ENCODE results near the gene CYB561. TPM values are rescaled to one million over a fixed set of nuclear protein-coding genes. Genes with fewer than 3 reads are reported as not detected.

CYB561 gene
- total and polyA plus RNA-seq, 2 donors (not counting 3 experiments of a cell fraction or from before 2014, with no cell fraction given), result 34.9 to 71.1 TPM

DNA sequence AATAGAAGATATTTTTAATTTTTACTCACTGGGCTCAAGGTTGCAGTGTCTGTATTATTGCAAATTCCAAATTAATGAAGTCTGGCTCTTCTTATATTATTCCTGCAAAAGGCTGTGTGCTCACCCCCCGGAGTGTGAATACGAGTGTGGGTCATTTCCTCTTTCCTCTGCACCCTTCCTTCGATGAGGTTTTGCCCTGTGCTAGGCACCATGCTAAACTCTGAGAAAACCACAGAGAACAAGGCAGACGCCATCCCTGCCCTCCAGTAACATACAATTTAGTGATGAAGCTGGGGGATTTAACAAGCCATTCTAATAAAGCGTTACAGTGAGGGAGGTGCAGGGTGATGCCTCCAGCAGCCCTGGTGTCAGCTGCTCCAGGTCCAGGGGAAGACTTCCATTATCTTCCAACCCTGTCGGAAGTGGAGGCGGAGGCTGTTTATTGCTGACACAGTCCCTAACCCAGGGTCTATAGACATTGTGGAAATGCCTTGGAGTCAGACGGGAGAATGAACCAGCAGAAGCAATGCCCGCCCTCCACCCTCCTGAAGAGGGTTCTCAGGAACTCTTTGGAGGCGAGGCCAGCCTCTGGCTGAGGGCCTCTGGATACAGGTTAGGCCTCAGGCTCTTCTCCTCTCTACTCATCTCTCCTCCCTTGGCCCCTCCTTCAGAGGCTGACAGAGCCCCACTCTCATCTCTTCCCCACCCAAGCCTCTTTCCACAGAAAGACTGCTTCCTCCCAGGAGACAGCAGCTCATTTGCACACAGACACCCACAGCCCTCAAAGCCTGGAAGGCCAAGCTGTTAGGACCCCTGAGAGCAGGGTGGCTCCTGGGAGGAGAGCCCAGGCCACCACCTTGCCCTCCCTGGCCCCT, 28.7 kb upstream of the CYB561 start:
- peaks cover 31% of the 10 kb centered on the region for H3K4me1 ChIP-seq (ENCODE audit: control insufficient read depth, extremely low read depth, insufficient read depth, low read length)
- no peaks in the 10 kb centered on the region for H3K27me3 ChIP-seq (ENCODE audit: control insufficient read depth in 2 of 2, insufficient read depth in 2 of 2, low read length in 2 of 2)
- no peak for DNase-seq (ENCODE audit: low read depth, low spot score)
- H4K20me1 ChIP-seq (replicated peaks; ENCODE audit: control insufficient read depth, extremely low read depth, insufficient read depth, low read length), result no peaks in the 10 kb centered on the region
- dilution Hi-C loops (cut with MboI; ENCODE audit: extremely low pct_ligation_motif_present, low sequenced_read_pairs), result no loop called here
- FAIRE-seq, result no peak
- H3K9ac ChIP-seq (replicated peaks; ENCODE audit: extremely low read depth, insufficient read depth, low read length), result no peak overlapping the region
- ChIA-PET CTCF (interaction anchor here (0.6 to 11.1 kb wide), 4 partner anchors 29 to 137 kb away, joined by 3 to 540 read pairs (median 69); partner anchors contain the start of gene CYB561), POLR2A (interaction anchor here (2.0 kb wide), 1 partner anchor 28 kb away, joined by 7 read pairs; the partner anchor contains the start of gene CYB561)
- H3K4me2 ChIP-seq (ENCODE audit: insufficient read depth, low read length), result peak overlapping the region; percentile 34
- no peak overlapping the region for H2AFZ ChIP-seq (ENCODE audit: low read depth, low read length)
- no peaks in the 10 kb centered on the region for H3K79me2 ChIP-seq (ENCODE audit: control insufficient read depth, insufficient read depth, low read length)
- no peaks in the 10 kb centered on the region for H3K9me3 ChIP-seq (replicated peaks; ENCODE audit: control insufficient read depth, insufficient read depth, low read length)
- BruUV-seq (replicated peaks), result no TSS peak
- intact Hi-C loops (cut with micrococcal nuclease), result loop anchor here (1.0 to 2.0 kb wide), 2 partner anchors 14 to 25 kb away; no protein-coding TSS in a partner anchor
- H3K27ac ChIP-seq (ENCODE audit: insufficient read depth, low read depth, low read length), result peak overlapping the region; percentile 68
- H3K36me3 ChIP-seq (ENCODE audit: control insufficient read depth in 2 of 2, extremely low read depth in 1 of 2, insufficient read depth in 2 of 2, low read length in 2 of 2), result peaks cover 0 to 3% of the 10 kb centered on the region in 2 experiments
- H3K4me3 ChIP-seq (replicated peaks in 1 of 3; ENCODE audit: insufficient read depth in 1 of 3, low read depth in 1 of 3, low read length in 3 of 3), result no peak overlapping the region
- TF ChIP-seq POLR2A (IDR thresholded peaks at IDR 0.05; ENCODE audit: low read depth, low read length), result no peak
- no peak for TF ChIP-seq FOS (IDR thresholded peaks at IDR 0.05; ENCODE audit: borderline replicate concordance, insufficient read depth, low read length)
- TF ChIP-seq JUN (IDR thresholded peaks at IDR 0.05; ENCODE audit: borderline replicate concordance, insufficient read depth, insufficient read length, low read depth), result no peak
- no peak for TF ChIP-seq POLR2AphosphoS5 (IDR thresholded peaks at IDR 0.05; ENCODE audit: insufficient read depth, low read depth, low read length)
- TF ChIP-seq MYC (IDR thresholded peaks at IDR 0.05; ENCODE audit: low read depth, low read length), result no peak
- TF ChIP-seq, protein P1, sequence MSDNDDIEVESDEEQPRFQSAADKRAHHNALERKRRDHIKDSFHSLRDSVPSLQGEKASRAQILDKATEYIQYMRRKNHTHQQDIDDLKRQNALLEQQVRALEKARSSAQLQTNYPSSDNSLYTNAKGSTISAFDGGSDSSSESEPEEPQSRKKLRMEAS (IDR thresholded peaks at IDR 0.05; ENCODE audit: insufficient read depth, insufficient read length), result no peak
- no peak for TF ChIP-seq GATA2 (IDR thresholded peaks at IDR 0.05; ENCODE audit: insufficient read depth, insufficient read length, low read depth, low read length)
- TF ChIP-seq EZH2 (IDR thresholded peaks at IDR 0.05; ENCODE audit: borderline replicate concordance, low read depth, low read length, severe bottlenecking), result no peak
- TF ChIP-seq, protein P2, sequence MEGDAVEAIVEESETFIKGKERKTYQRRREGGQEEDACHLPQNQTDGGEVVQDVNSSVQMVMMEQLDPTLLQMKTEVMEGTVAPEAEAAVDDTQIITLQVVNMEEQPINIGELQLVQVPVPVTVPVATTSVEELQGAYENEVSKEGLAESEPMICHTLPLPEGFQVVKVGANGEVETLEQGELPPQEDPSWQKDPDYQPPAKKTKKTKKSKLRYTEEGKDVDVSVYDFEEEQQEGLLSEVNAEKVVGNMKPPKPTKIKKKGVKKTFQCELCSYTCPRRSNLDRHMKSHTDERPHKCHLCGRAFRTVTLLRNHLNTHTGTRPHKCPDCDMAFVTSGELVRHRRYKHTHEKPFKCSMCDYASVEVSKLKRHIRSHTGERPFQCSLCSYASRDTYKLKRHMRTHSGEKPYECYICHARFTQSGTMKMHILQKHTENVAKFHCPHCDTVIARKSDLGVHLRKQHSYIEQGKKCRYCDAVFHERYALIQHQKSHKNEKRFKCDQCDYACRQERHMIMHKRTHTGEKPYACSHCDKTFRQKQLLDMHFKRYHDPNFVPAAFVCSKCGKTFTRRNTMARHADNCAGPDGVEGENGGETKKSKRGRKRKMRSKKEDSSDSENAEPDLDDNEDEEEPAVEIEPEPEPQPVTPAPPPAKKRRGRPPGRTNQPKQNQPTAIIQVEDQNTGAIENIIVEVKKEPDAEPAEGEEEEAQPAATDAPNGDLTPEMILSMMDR (IDR thresholded peaks at IDR 0.05; ENCODE audit: extremely low read depth in 1 of 2, insufficient read depth in 1 of 2, low read depth in 1 of 2, low read length in 2 of 2), result no peak
- H3K9me1 ChIP-seq (replicated peaks; ENCODE audit: control insufficient read depth, extremely low read depth, insufficient read depth, low read length), result no peaks in the 10 kb centered on the region

Data from endothelial cell of umbilical vein (primary cell).